GM12878 (cell line): ENCODE measurements around the gene TAAR8. TPM values are rescaled to one million over a fixed set of nuclear protein-coding genes. Genes with fewer than 3 reads are reported as not detected.

Source experiments
- ATAC-seq: fragments of 200-7000 bp; cut with Tn5 transposase; 3 replicates; pipeline ENCODE4 v1.9.1; 2020; ENCODE audit warnings: mild to moderate bottlenecking, moderate library complexity
- BruUV-seq: library from RNA; stranded (reverse); fragments of 400-500 nt; replicated peaks from 2 replicates; lab custom pipeline; 2021; lab: Mats Ljungman, UMichigan
- CTCF ChIA-PET: fragments of 300-600 bp; sonication (Branson Sonifier 250); formaldehyde crosslinking; extraction: SDS; loops from one replicate; lab custom pipeline; 2021; ENCODE audit warnings: inconsistent platforms; lab: Yijun Ruan, JAX
- POLR2A ChIA-PET: fragments of 350-600 bp; formaldehyde crosslinking; extraction: SDS; loops from one replicate; lab custom pipeline; 2021; ENCODE audit warnings: inconsistent platforms; lab: Charles Lee
- RAD21 ChIA-PET: fragments of 300-600 bp; sonication (Branson Sonifier 250); formaldehyde crosslinking; loops from one replicate; lab custom pipeline; 2023; ENCODE audit warnings: antibody characterized with exemption; ENCODE audit not compliant: unreplicated experiment; lab: Charles Lee
- SMC1A ChIA-PET: fragments of 300-600 bp; sonication (Branson Sonifier 250); formaldehyde crosslinking; loops from one replicate; lab custom pipeline; 2023; ENCODE audit not compliant: unreplicated experiment, uncharacterized antibody; lab: Charles Lee
- DNase-seq: peaks from one replicate; pipeline ENCODE4 v3.0.0-alpha.2; 2011; ENCODE audit warnings: low read depth, low spot score
- FAIRE-seq: peaks from 3 replicates; lab custom pipeline; 2011; peaks lifted over from hg19 to GRCh38; lab: Jason Lieb, UNC
- H2AFZ ChIP-seq: 2 replicates; pipeline ENCODE4 v1.6.0; 2011; ENCODE audit warnings: low read depth, low read length, control low read depth; ENCODE audit not compliant: control insufficient read depth
- H3K27ac ChIP-seq: 2 replicates; pipeline ENCODE4 v1.5.1; 2011; ENCODE audit warnings: control low read depth; ENCODE audit not compliant: control insufficient read depth, insufficient read depth
- H3K27me3 ChIP-seq, 2 experiments: replicated peaks in 1 of 2; 2 replicates each; pipeline versions ENCODE4 v1.6.0 to v1.6.1; 2011; ENCODE audit warnings: low read length in 1 of 2; ENCODE audit not compliant: control insufficient read depth in 2 of 2, insufficient read depth in 2 of 2
- H3K36me3 ChIP-seq, 2 experiments: 2 replicates each; pipeline ENCODE4 v1.5.1; 2011; ENCODE audit warnings: low read length in 1 of 2; ENCODE audit not compliant: control insufficient read depth in 2 of 2, insufficient read depth in 2 of 2
- H3K4me1 ChIP-seq: 2 replicates; pipeline ENCODE4 v1.6.1; 2011; ENCODE audit warnings: mild to moderate bottlenecking, low read length, moderate library complexity, mixed read lengths; ENCODE audit not compliant: control insufficient read depth, insufficient read depth
- H3K4me2 ChIP-seq: 2 replicates; pipeline ENCODE4 v1.6.0; 2011; ENCODE audit warnings: control low read depth; ENCODE audit not compliant: control insufficient read depth, insufficient read depth
- H3K4me3 ChIP-seq: fragments of 200-600 bp; sonication (generic); 2 replicates; pipeline ENCODE4 v1.5.1; 2016
- H3K79me2 ChIP-seq: 2 replicates; pipeline ENCODE4 v1.6.0; 2011; ENCODE audit warnings: low read length; ENCODE audit not compliant: control insufficient read depth, insufficient read depth
- H3K9ac ChIP-seq: 2 replicates; pipeline ENCODE4 v1.8.0; 2011; ENCODE audit warnings: low read length, control low read depth, mixed read lengths; ENCODE audit not compliant: control insufficient read depth, insufficient read depth
- H3K9me3 ChIP-seq: replicated peaks from 3 replicates; pipeline ENCODE4 v1.5.1; 2011; ENCODE audit warnings: mild to moderate bottlenecking, low read length; ENCODE audit not compliant: control insufficient read depth, insufficient read depth
- H4K20me1 ChIP-seq: 2 replicates; pipeline ENCODE4 v1.6.0; 2011; ENCODE audit not compliant: control insufficient read depth, insufficient read depth
- CREB1 ChIP-seq: IDR thresholded peaks from 2 replicates; pipeline ENCODE4 v1.6.1; 2012; ENCODE audit warnings: low read depth, mild to moderate bottlenecking, inconsistent platforms
- ESRRA ChIP-seq: IDR thresholded peaks from 2 replicates; pipeline ENCODE4 v1.6.1; 2012; ENCODE audit warnings: mild to moderate bottlenecking, low read length, improper control_type of control experiment
- HDGF ChIP-seq: fragments of 450-650 bp; IDR thresholded peaks from 2 replicates; pipeline ENCODE4 v1.6.1; 2016; ENCODE audit warnings: antibody characterized with exemption
- KAT2A ChIP-seq: conservative IDR thresholded peaks from 2 replicates; pipeline ENCODE4 v1.6.1; 2011; ENCODE audit warnings: low read depth, low read length; ENCODE audit not compliant: control insufficient read depth
- LARP7 ChIP-seq: fragments of 450-650 bp; IDR thresholded peaks from 2 replicates; pipeline ENCODE4 v1.6.1; 2017; ENCODE audit warnings: mild to moderate bottlenecking
- RAD21 ChIP-seq: IDR thresholded peaks from 2 replicates; pipeline ENCODE4 v1.6.1; 2011; ENCODE audit warnings: mild to moderate bottlenecking, low read depth, low read length, moderate library complexity; ENCODE audit not compliant: insufficient read depth
- RB1 ChIP-seq: fragments of 450-650 bp; formaldehyde crosslinking; IDR thresholded peaks from 2 replicates; pipeline ENCODE4 v1.6.1; 2017; ENCODE audit warnings: mild to moderate bottlenecking, borderline replicate concordance
- RFX5 ChIP-seq: IDR thresholded peaks from 2 replicates; pipeline ENCODE4 v1.6.1; 2011; ENCODE audit warnings: low read depth, low read length, improper control_type of control experiment
- RUNX3 ChIP-seq: IDR thresholded peaks from 2 replicates; pipeline ENCODE4 v1.6.1; 2012; ENCODE audit warnings: low read length, inconsistent platforms
- SMAD1 ChIP-seq: fragments of 450-650 bp; IDR thresholded peaks from 2 replicates; pipeline ENCODE4 v1.6.1; 2018; ENCODE audit warnings: mild to moderate bottlenecking, low read depth; ENCODE audit not compliant: partially characterized antibody
- SUZ12 ChIP-seq: fragments of 200-600 bp; sonication (generic); IDR thresholded peaks from one replicate; pipeline ENCODE4 v1.6.1; 2018; ENCODE audit warnings: antibody characterized with exemption, mild to moderate bottlenecking; ENCODE audit not compliant: unreplicated experiment
- ZZZ3 ChIP-seq: IDR thresholded peaks from 2 replicates; pipeline ENCODE4 v1.6.1; 2011; ENCODE audit warnings: low read depth; ENCODE audit not compliant: control insufficient read depth, insufficient read length
- WGBS: methylation state at CpG from one replicate; pipeline ENCODE4 v1.1.6; 2016; ENCODE audit warnings: low lambda C conversion rate; ENCODE audit not compliant: insufficient replicate concordance, insufficient coverage; ENCODE audit errors: missing lambda C conversion rate; 5-methylcytosine and 5-hydroxymethylcytosine counted together
- in situ Hi-C: fragments of 300-500 bp; cut with MboI; formaldehyde crosslinking; loops from 9 replicates; pipeline ENCODE4 v1.14.3; 2018; ENCODE audit warnings: mixed read lengths
- intact Hi-C: fragments of 100-400 bp; cut with micrococcal nuclease; formaldehyde crosslinking; loops from one replicate; pipeline ENCODE4 v1.14.2; 2022; ENCODE audit not compliant: unreplicated experiment
- polyA plus RNA-seq, 11 experiments: library from polyadenylated mRNA; depleted of rRNA in 4 of 11; unstranded in 6 of 11; stranded (reverse) in 5 of 11; fragments of >200 nt; fragmentation: Nextera tagmentation in 4 of 11; fragmentation: Illumina TruSeq in 1 of 11; extraction: Ambion mirVana in 4 of 11; extraction: Trizol in 1 of 11; gene quantifications; 1 replicate in 1 of 11; 2 replicates in 10 of 11; pipeline versions ENCODE4 v1.2.1 to v1.2.3, GENCODE V29; 2011 to 2016; ENCODE audit warnings: inconsistent platforms in 2 of 11, missing spikeins in 2 of 11, low read depth in 1 of 11
- total RNA-seq, 4 experiments: library from RNA; depleted of rRNA in 3 of 4; stranded (reverse); fragments of >200 nt in 3 of 4; fragmentation: Illumina TruSeq in 1 of 4; extraction: Trizol in 1 of 4; gene quantifications; 2 replicates each; pipeline versions ENCODE4 v1.2.1 to v1.2.3, GENCODE V29; 2013 to 2021

The TAAR8 gene
- total and polyA plus RNA-seq, 10 of the 15 experiments (the other 5 are each of a cell fraction or from before 2014, with no cell fraction given) = not detected

GRCh38 chr6:132570221-132570777 is 17.8 kb downstream of the TAAR8 start, which contains the start of gene TAAR6:
Gene TAAR6, plus strand, starts transcription at chr6:132570322. Its CDS starts 0 bp downstream, at chr6:132570322.
- no peak within 1 kb of the TSS for H3K9ac ChIP-seq
- CTCF ChIA-PET = no interaction called here
- H4K20me1 ChIP-seq = no peaks in the 10 kb centered on the region
- H3K27me3 ChIP-seq = no peaks in the 10 kb centered on the region
- FAIRE-seq = no peak
- no peak for DNase-seq
- H3K4me1 ChIP-seq = no peaks in the 10 kb centered on the region
- in situ Hi-C loops (no loop called here), intact Hi-C loops (no loop called here)
- RAD21 ChIA-PET = no interaction called here
- no peak within 1 kb of the TSS for H3K4me2 ChIP-seq
- ATAC-seq = no peak
- no TSS peak for BruUV-seq
- no peak within 1 kb of the TSS for H3K27ac ChIP-seq
- WGBS = 56% methylated on average over 15 of the region's 15 CpGs
- no peaks in the 10 kb centered on the region for H3K36me3 ChIP-seq
- H3K79me2 ChIP-seq = no peaks in the 10 kb centered on the region
- POLR2A ChIA-PET = no interaction called here
- no peaks in the 10 kb centered on the region for H3K9me3 ChIP-seq
- H2AFZ ChIP-seq = no peak within 1 kb of the TSS
- SMC1A ChIA-PET = interaction anchor here (0.7 kb wide), 1 partner anchor 246 kb away, joined by 3 read pairs; no protein-coding TSS in a partner anchor
- H3K4me3 ChIP-seq = no peak within 1 kb of the TSS
- TF ChIP-seq ESRRA = no peak
- no peak for TF ChIP-seq HDGF
- no peak for TF ChIP-seq RB1
- TF ChIP-seq LARP7 = no peak
- no peak for TF ChIP-seq SMAD1
- TF ChIP-seq RUNX3 = no peak
- no peak for TF ChIP-seq RAD21
- no peak for TF ChIP-seq ZZZ3
- TF ChIP-seq RFX5 = no peak
- TF ChIP-seq CREB1 = no peak
- no peak for TF ChIP-seq SUZ12
- TF ChIP-seq KAT2A = no peak
